Common myeloid progenitor, CD34-positive (primary cell): ENCODE data around the gene PRRC2A. TPM values are rescaled to one million over a fixed set of nuclear protein-coding genes. Genes with fewer than 3 reads are reported as not detected.

Source experiments
- CTCF ChIA-PET: fragments of 350-600 bp; sonication (Branson Sonifier 250); formaldehyde crosslinking; loops from one replicate; lab custom pipeline; 2021; ENCODE audit warnings: antibody characterized with exemption; lab: Charles Lee
- POLR2A ChIA-PET: fragments of 350-600 bp; sonication (Branson Sonifier 250); formaldehyde crosslinking; loops from one replicate; lab custom pipeline; 2021; ENCODE audit warnings: antibody characterized with exemption; lab: Charles Lee
- DNase-seq, 3 donors: peaks; one replicate each; pipeline versions ENCODE4 v3.0.0 to v3.0.0-alpha.2; 2013
- H3K27ac ChIP-seq, 2 experiments: 1 replicate in 1 of 2; 2 replicates in 1 of 2; pipeline ENCODE4 v1.7.0; 2013; ENCODE audit warnings: inconsistent platforms in 2 of 2, low read length in 2 of 2, mild to moderate bottlenecking in 2 of 2, low read depth in 1 of 2, moderate library complexity in 1 of 2; ENCODE audit not compliant: severe bottlenecking in 2 of 2, insufficient read depth in 1 of 2, poor library complexity in 1 of 2
- H3K27me3 ChIP-seq, 5 experiments: replicated peaks in 2 of 5; 1 replicate in 3 of 5; 2 replicates in 2 of 5; pipeline versions ENCODE4 v1.6.1 to v1.7.0; 2013; ENCODE audit warnings: low read length in 4 of 5, mild to moderate bottlenecking in 2 of 5, moderate library complexity in 2 of 5, inconsistent platforms in 1 of 5; ENCODE audit not compliant: insufficient read depth in 5 of 5, control insufficient read depth in 4 of 5
- H3K36me3 ChIP-seq, 4 experiments: 1 replicate in 2 of 4; 2 replicates in 2 of 4; pipeline versions ENCODE4 v1.6.1 to v1.7.0; 2013; ENCODE audit warnings: low read length in 3 of 4, control low read depth in 1 of 4, mild to moderate bottlenecking in 1 of 4; ENCODE audit not compliant: control insufficient read depth in 4 of 4, insufficient read depth in 4 of 4
- H3K4me1 ChIP-seq, 4 experiments: 1 replicate in 3 of 4; 2 replicates in 1 of 4; pipeline versions ENCODE4 v1.6.1 to v1.7.1; 2013; ENCODE audit warnings: low read length in 3 of 4, mild to moderate bottlenecking in 3 of 4, control low read depth in 1 of 4, inconsistent platforms in 1 of 4, moderate library complexity in 1 of 4; ENCODE audit not compliant: control insufficient read depth in 4 of 4, insufficient read depth in 4 of 4; ENCODE audit errors: control extremely low read depth in 1 of 4
- H3K4me3 ChIP-seq, 7 experiments: 1 replicate in 4 of 7; 2 replicates in 3 of 7; pipeline versions ENCODE4 v1.5.1 to v1.7.0; 2013; ENCODE audit warnings: mild to moderate bottlenecking in 7 of 7, low read length in 6 of 7, moderate library complexity in 6 of 7, inconsistent platforms in 2 of 7, low read depth in 2 of 7, control low read depth in 1 of 7; ENCODE audit not compliant: insufficient read depth in 4 of 7, control insufficient read depth in 1 of 7; ENCODE audit errors: extremely low read depth in 1 of 7
- H3K9me3 ChIP-seq, 5 experiments: 1 replicate in 4 of 5; 2 replicates in 1 of 5; pipeline versions ENCODE4 v1.6.1 to v1.7.1; 2013; ENCODE audit warnings: low read length in 4 of 5, mild to moderate bottlenecking in 2 of 5, inconsistent platforms in 1 of 5, low read depth in 1 of 5, moderate library complexity in 1 of 5; ENCODE audit not compliant: control insufficient read depth in 4 of 5, insufficient read depth in 2 of 5; ENCODE audit errors: control extremely low read depth in 1 of 5
- WGBS: methylation state at CpG from one replicate; pipeline ENCODE4 v1.1.5; 2013; ENCODE audit not compliant: insufficient coverage; 5-methylcytosine and 5-hydroxymethylcytosine counted together
- polyA plus RNA-seq: library from polyadenylated mRNA; unstranded; fragments of 120-200 nt; gene quantifications from one replicate; pipeline ENCODE4 v1.2.1, GENCODE V29; 2013

Gene PRRC2A
- polyA plus RNA-seq = 145 TPM

- Histone ChIP-seq H3K36me3 (peaks cover 10 to 46% (median 28%) of the 10 kb centered on the region in 4 experiments), H3K27ac (peak within 1 kb of the TSS; percentile 94 to 97), H3K4me1 (peaks cover 25 to 46% (median 40%) of the 10 kb centered on the region in 4 experiments), H3K4me3 (peak within 1 kb of the TSS; percentile 79 to 95 (median 88)), H3K9me3 (no peaks in the 10 kb centered on the region), H3K27me3 (no peaks in the 10 kb centered on the region)
- ChIA-PET CTCF (interaction anchor here (3.0 kb wide), 1 partner anchor 31 kb away, joined by 12 read pairs; the partner anchor contains the start of gene BAG6), POLR2A (interaction anchor here (0.9 to 2.8 kb wide), 3 partner anchors 11 to 31 kb away, joined by 3 to 19 read pairs (median 8); partner anchors contain the start of gene BAG6)
- peak in 2 of 3 donors; percentile 80 to 85 for DNase-seq
- 0% methylated on average over 29 of the region's 67 CpGs for whole genome bisulfite sequencing
These were observed at the start of gene PRRC2A for GRCh38 chr6:31620586-31621319. TSS of gene PRRC2A (plus strand) at chr6:31620715. CDS start at chr6:31622790, 2,075 bp downstream.

- no peak for DNase-seq
- H3K36me3 ChIP-seq = no peaks in the 10 kb centered on the region
These were observed 48.2 kb upstream of the PRRC2A start, which contains the start of gene LTA for GRCh38 chr6:31572041-31572911. TSS of gene LTA (plus strand) at chr6:31572289. CDS start at chr6:31572743, 454 bp downstream.

GRCh38 chr6:31573239-31574105 is 47.0 kb upstream of the PRRC2A start:
- ChIA-PET POLR2A (interaction anchor here (0.7 kb wide), 1 partner anchor 10 kb away, joined by 4 read pairs; no protein-coding TSS in a partner anchor), CTCF (interaction anchor here (6.5 to 19.6 kb wide), 4 partner anchors 6 to 25 kb away, joined by 76 to 605 read pairs (median 348); partner anchors contain the start of genes ATP6V1G2, DDX39B, LST1 and LTA)
- Histone ChIP-seq H3K27ac (no peak overlapping the region), H3K4me3 (no peak overlapping the region), H3K9me3 (no peaks in the 10 kb centered on the region), H3K36me3 (no peaks in the 10 kb centered on the region), H3K27me3 (no peaks in the 10 kb centered on the region), H3K4me1 (peaks cover 0 to 33% (median 28%) of the 10 kb centered on the region in 4 experiments)
- 97% methylated on average over 9 of the region's 9 CpGs for WGBS
- DNase-seq = no peak

More at GRCh38 chr6:31572041-31572911, 48.2 kb upstream of the PRRC2A start, which contains the start of gene LTA:
- Histone ChIP-seq H3K27ac (no peak within 1 kb of the TSS), H3K9me3 (no peaks in the 10 kb centered on the region), H3K27me3 (no peaks in the 10 kb centered on the region), H3K4me3 (no peak within 1 kb of the TSS), H3K4me1 (peaks cover 0 to 45% (median 28%) of the 10 kb centered on the region in 4 experiments)
- ChIA-PET CTCF (interaction anchor here (6.5 to 19.6 kb wide), 3 partner anchors 7 to 22 kb away, joined by 76 to 557 read pairs (median 139); partner anchors contain the start of genes ATP6V1G2, DDX39B, LST1 and LTB), POLR2A (no interaction called here)
- WGBS = 87% methylated on average over 26 of the region's 27 CpGs

- no peaks in the 10 kb centered on the region for H3K27me3 ChIP-seq
- 91% methylated on average over 13 of the region's 14 CpGs for WGBS
- CTCF ChIA-PET = interaction anchor here (6.5 to 19.6 kb wide), 4 partner anchors 7 to 25 kb away, joined by 76 to 605 read pairs (median 348); partner anchors contain the start of genes ATP6V1G2, DDX39B, LST1 and LTA
- POLR2A ChIA-PET = interaction anchor here (0.7 to 1.8 kb wide), 3 partner anchors 11 to 77 kb away, joined by 3 to 6 read pairs (median 4); no protein-coding TSS in a partner anchor
- H3K36me3 ChIP-seq = no peaks in the 10 kb centered on the region
- no peak for DNase-seq
- no peak overlapping the region for H3K27ac ChIP-seq
- H3K4me3 ChIP-seq = no peak overlapping the region
- peaks cover 0 to 31% (median 26%) of the 10 kb centered on the region in 4 experiments for H3K4me1 ChIP-seq
- no peaks in the 10 kb centered on the region for H3K9me3 ChIP-seq
These were observed 46.1 kb upstream of the PRRC2A start for GRCh38 chr6:31574106-31575061.

- Histone ChIP-seq H3K27ac (no peak within 1 kb of the TSS), H3K36me3 (no peaks in the 10 kb centered on the region), H3K4me1 (peaks cover 0 to 37% (median 31%) of the 10 kb centered on the region in 4 experiments), H3K27me3 (no peaks in the 10 kb centered on the region), H3K9me3 (no peaks in the 10 kb centered on the region), H3K4me3 (peak within 1 kb of the TSS in 5 of 7 experiments; percentile 8 to 67 (median 55))
- 54% methylated on average over 7 of the region's 19 CpGs for WGBS
- ChIA-PET POLR2A (interaction anchor here (0.6 to 1.8 kb wide), 3 partner anchors 9 to 76 kb away, joined by 3 to 6 read pairs (median 3); no protein-coding TSS in a partner anchor), CTCF (interaction anchor here (6.5 to 19.6 kb wide), 4 partner anchors 8 to 26 kb away, joined by 76 to 605 read pairs (median 348); partner anchors contain the start of genes ATP6V1G2, DDX39B, LST1 and LTA)
- peak in 2 of 3 donors; percentile 34 to 35 for DNase-seq
These were observed 45.1 kb upstream of the PRRC2A start, which contains the start of gene TNF for GRCh38 chr6:31575335-31575901. TSS of gene TNF (plus strand) at chr6:31575565. CDS start at chr6:31575742, 177 bp downstream.
